CD4-positive, alpha-beta T cell (primary cell): ENCODE data around the gene RIOK2. TPM values are rescaled to one million over a fixed set of nuclear protein-coding genes. Genes with fewer than 3 reads are reported as not detected.

Source experiments
- ATAC-seq: fragments of 200-7000 bp; cut with Tn5 transposase; one replicate; pipeline ENCODE4 v1.10.0; 2022; ENCODE audit warnings: mild to moderate bottlenecking; ENCODE audit not compliant: poor library complexity
- CTCF ChIA-PET: fragments of 350-600 bp; sonication (Branson Sonifier 250); formaldehyde crosslinking; loops from one replicate; lab custom pipeline; 2021; ENCODE audit warnings: antibody characterized with exemption, inconsistent platforms; lab: Charles Lee
- POLR2A ChIA-PET: fragments of 350-600 bp; sonication (Branson Sonifier 250); formaldehyde crosslinking; loops from one replicate; lab custom pipeline; 2021; ENCODE audit warnings: antibody characterized with exemption, inconsistent platforms; lab: Charles Lee
- DNase-seq, 14 experiments: peaks; one replicate each; pipeline ENCODE4 v3.0.0-alpha.2; 2013 to 2020; ENCODE audit warnings: mixed read lengths in 2 of 14
- H3K27ac ChIP-seq, 2 donors: one replicate each; pipeline versions ENCODE4 v1.5.1 to v1.7.0; 2013; ENCODE audit warnings: low read length in 2 of 2, low read depth in 1 of 2, mild to moderate bottlenecking in 1 of 2
- H3K27me3 ChIP-seq, 2 experiments: 1 replicate in 1 of 2; 2 replicates in 1 of 2; pipeline versions ENCODE4 v1.6.1 to v1.7.0; 2013; ENCODE audit warnings: low read length in 2 of 2, control low read depth in 1 of 2, mild to moderate bottlenecking in 1 of 2, moderate library complexity in 1 of 2; ENCODE audit not compliant: insufficient read depth in 2 of 2, control insufficient read depth in 1 of 2
- H3K36me3 ChIP-seq: one replicate; pipeline ENCODE4 v1.6.1; 2013; ENCODE audit warnings: low read length, control low read depth; ENCODE audit not compliant: insufficient read depth
- H3K4me1 ChIP-seq: one replicate; pipeline ENCODE4 v1.6.1; 2013; ENCODE audit warnings: low read length, control low read depth; ENCODE audit not compliant: insufficient read depth
- H3K4me3 ChIP-seq: one replicate; pipeline ENCODE4 v1.5.1; 2013; ENCODE audit warnings: mild to moderate bottlenecking, low read length, moderate library complexity
- H3K9me3 ChIP-seq, 2 experiments: 1 replicate in 1 of 2; 2 replicates in 1 of 2; pipeline versions ENCODE4 v1.6.1 to v1.7.0; 2013; ENCODE audit warnings: low read length in 2 of 2, mild to moderate bottlenecking in 2 of 2, control low read depth in 1 of 2, moderate library complexity in 1 of 2; ENCODE audit not compliant: control insufficient read depth in 1 of 2, insufficient read depth in 1 of 2
- H3K27ac Mint-ChIP-seq: one replicate; pipeline ENCODE4 v1.8.0; 2020; ENCODE audit warnings: mixed read lengths
- H3K27me3 Mint-ChIP-seq: one replicate; pipeline ENCODE4 v1.8.0; 2021; ENCODE audit warnings: mixed read lengths
- H3K36me3 Mint-ChIP-seq: one replicate; pipeline ENCODE4 v1.8.0; 2021; ENCODE audit warnings: low read depth, mixed read lengths
- H3K4me1 Mint-ChIP-seq: one replicate; pipeline ENCODE4 v1.8.0; 2021; ENCODE audit warnings: low read depth, mixed read lengths
- H3K4me3 Mint-ChIP-seq: one replicate; pipeline ENCODE4 v1.8.0; 2020; ENCODE audit warnings: mild to moderate bottlenecking, mixed read lengths
- H3K9me3 Mint-ChIP-seq: one replicate; pipeline ENCODE4 v1.8.0; 2020; ENCODE audit warnings: mixed read lengths
- intact Hi-C, 2 experiments: fragments of 100-400 bp; cut with DNase I in 1 of 2; cut with micrococcal nuclease in 1 of 2; formaldehyde crosslinking; loops; one replicate each; pipeline versions ENCODE4 v1.15.1 to v1.9.0; 2023 to 2025; cut with DNase I, micrococcal nuclease
- total RNA-seq, 174 experiments: library from RNA in 2 of 174; stranded (reverse) in 2 of 174; gene quantifications; one replicate each; pipeline ENCODE4 v1.2.3 and lab custom pipeline; 2021 to 2026
- TF ChIP-seq, protein P1 (sequence below): fragments of 200-600 bp; IDR thresholded peaks from one replicate; pipeline ENCODE4 v1.8.0; 2022; ENCODE audit warnings: antibody characterized with exemption, mild to moderate bottlenecking

RIOK2 gene
- total RNA-seq, 2 experiments from 2014 or later, result 25.1 to 26.0 TPM

DNA sequence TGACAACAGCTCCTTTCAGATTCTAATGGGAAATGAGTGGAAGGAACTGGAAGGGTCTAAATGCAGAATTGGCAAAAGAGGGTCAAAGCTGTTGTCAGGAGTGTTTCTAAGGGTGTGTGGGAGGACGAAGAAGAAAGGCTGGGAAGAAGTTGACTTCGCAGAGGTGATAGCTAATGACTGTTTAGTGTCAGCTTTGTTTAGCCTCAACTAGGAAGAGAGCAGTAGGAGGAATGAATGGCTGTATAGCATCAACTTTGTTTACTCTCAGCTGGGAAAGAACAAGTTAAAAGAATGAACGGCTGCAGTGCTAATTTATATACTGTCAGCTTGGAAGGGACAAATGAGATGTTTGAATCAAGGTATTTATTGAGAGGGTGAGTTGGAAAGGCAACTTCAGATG lies 34.8 kb downstream of the RIOK2 start:
- ChIA-PET CTCF (no interaction called here), POLR2A (no interaction called here)
- no peaks in the 10 kb centered on the region for H3K9me3 Mint-ChIP-seq
- Histone ChIP-seq H3K4me1 (no peaks in the 10 kb centered on the region), H3K36me3 (no peaks in the 10 kb centered on the region), H3K27me3 (no peaks in the 10 kb centered on the region), H3K9me3 (no peaks in the 10 kb centered on the region), H3K4me3 (no peak overlapping the region), H3K27ac (no peak overlapping the region)
- no peaks in the 10 kb centered on the region for H3K4me1 Mint-ChIP-seq
- H3K27me3 Mint-ChIP-seq, result no peaks in the 10 kb centered on the region
- DNase-seq (no peak), ATAC-seq (no peak)
- H3K4me3 Mint-ChIP-seq, result no peak overlapping the region
- intact Hi-C loops, result no loop called here
- H3K27ac Mint-ChIP-seq, result no peak overlapping the region
- TF ChIP-seq, protein P1, sequence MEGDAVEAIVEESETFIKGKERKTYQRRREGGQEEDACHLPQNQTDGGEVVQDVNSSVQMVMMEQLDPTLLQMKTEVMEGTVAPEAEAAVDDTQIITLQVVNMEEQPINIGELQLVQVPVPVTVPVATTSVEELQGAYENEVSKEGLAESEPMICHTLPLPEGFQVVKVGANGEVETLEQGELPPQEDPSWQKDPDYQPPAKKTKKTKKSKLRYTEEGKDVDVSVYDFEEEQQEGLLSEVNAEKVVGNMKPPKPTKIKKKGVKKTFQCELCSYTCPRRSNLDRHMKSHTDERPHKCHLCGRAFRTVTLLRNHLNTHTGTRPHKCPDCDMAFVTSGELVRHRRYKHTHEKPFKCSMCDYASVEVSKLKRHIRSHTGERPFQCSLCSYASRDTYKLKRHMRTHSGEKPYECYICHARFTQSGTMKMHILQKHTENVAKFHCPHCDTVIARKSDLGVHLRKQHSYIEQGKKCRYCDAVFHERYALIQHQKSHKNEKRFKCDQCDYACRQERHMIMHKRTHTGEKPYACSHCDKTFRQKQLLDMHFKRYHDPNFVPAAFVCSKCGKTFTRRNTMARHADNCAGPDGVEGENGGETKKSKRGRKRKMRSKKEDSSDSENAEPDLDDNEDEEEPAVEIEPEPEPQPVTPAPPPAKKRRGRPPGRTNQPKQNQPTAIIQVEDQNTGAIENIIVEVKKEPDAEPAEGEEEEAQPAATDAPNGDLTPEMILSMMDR, result no peak
- H3K36me3 Mint-ChIP-seq, result no peaks in the 10 kb centered on the region

- Histone ChIP-seq H3K4me1 (no peaks in the 10 kb centered on the region), H3K27ac (no peak overlapping the region), H3K9me3 (no peaks in the 10 kb centered on the region), H3K27me3 (no peaks in the 10 kb centered on the region), H3K36me3 (no peaks in the 10 kb centered on the region), H3K4me3 (no peak overlapping the region)
- TF ChIP-seq, protein P1, result no peak
- Mint-ChIP-seq H3K27me3 (peaks cover 14% of the 10 kb centered on the region), H3K4me3 (no peak overlapping the region), H3K9me3 (no peaks in the 10 kb centered on the region), H3K27ac (no peak overlapping the region), H3K36me3 (no peaks in the 10 kb centered on the region), H3K4me1 (no peaks in the 10 kb centered on the region)
- POLR2A ChIA-PET, result no interaction called here
- CTCF ChIA-PET, result interaction anchor here (0.6 to 0.7 kb wide), 2 partner anchors 16 to 374 kb away, joined by 3 read pairs; no protein-coding TSS in a partner anchor
- no peak for ATAC-seq
- intact Hi-C loops, result loop anchor here in 1 of 2 experiments (5.0 kb wide), 1 partner anchor 276 kb away; no protein-coding TSS in a partner anchor
- DNase-seq, result no peak
Measured at GRCh38 chr5:97143704-97144103, 39.3 kb downstream of the RIOK2 start.

GRCh38 chr5:97142521-97143254 lies 40.4 kb downstream of the RIOK2 start, which contains the start of gene LIX1:
LIX1 (minus strand) TSS chr5:97142611; CDS start chr5:97142576, 35 bp downstream.
- Histone ChIP-seq H3K9me3 (no peaks in the 10 kb centered on the region), H3K36me3 (no peaks in the 10 kb centered on the region), H3K4me3 (no peak within 1 kb of the TSS), H3K27ac (no peak within 1 kb of the TSS), H3K27me3 (no peaks in the 10 kb centered on the region), H3K4me1 (no peaks in the 10 kb centered on the region)
- Mint-ChIP-seq H3K4me3 (no peak within 1 kb of the TSS), H3K27me3 (peaks cover 14% of the 10 kb centered on the region), H3K9me3 (no peaks in the 10 kb centered on the region), H3K27ac (no peak within 1 kb of the TSS), H3K4me1 (no peaks in the 10 kb centered on the region), H3K36me3 (no peaks in the 10 kb centered on the region)
- ChIA-PET POLR2A (interaction anchor here (0.6 to 1.1 kb wide), 2 partner anchors 145 to 246 kb away, joined by 3 read pairs; no protein-coding TSS in a partner anchor), CTCF (interaction anchor here (0.6 to 1.8 kb wide), 2 partner anchors 19 to 373 kb away, joined by 3 to 5 read pairs; no protein-coding TSS in a partner anchor)
- DNase-seq (peak in 7 of 14 experiments; percentile 1 to 49 (median 18)), ATAC-seq (peak; percentile 68)
- TF ChIP-seq, protein P1, result peak; percentile 27
- intact Hi-C loops, result loop anchor here in 1 of 2 experiments (5.0 kb wide), 1 partner anchor 275 kb away; no protein-coding TSS in a partner anchor
